ENCODE data around the gene ARAP2. TPM values are rescaled to one million over a fixed set of nuclear protein-coding genes. Genes with fewer than 3 reads are reported as not detected.

ARAP2 gene
- total RNA-seq, 6 experiments from 2014 or later = 6.4 to 15.4 (median 10.2) TPM

DNA sequence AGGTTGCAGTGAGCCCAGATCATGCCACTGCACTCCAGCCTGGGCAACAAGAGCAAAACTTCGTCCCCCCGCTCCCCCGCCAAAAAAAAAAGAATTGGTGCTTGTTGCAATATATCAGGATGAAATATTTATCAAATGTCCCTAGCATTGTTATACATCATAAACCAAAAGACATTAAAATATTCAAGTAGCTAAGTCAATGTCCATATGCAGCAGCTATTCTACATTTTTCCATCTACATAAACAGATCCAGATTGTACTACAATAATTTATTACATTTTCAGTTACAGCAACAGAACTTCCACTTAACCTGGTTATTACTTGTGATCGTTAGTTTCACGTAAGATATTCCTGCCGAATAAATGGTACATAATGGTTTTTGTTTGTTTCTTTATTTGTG lies 64.1 kb downstream of the ARAP2 start:
- ATAC-seq (no peak), DNase-seq (no peak)
- no peak overlapping the region for H3K27ac ChIP-seq
- WGBS (ENCODE audit: insufficient coverage, low coverage, low lambda C conversion rate, missing lambda C conversion rate) = 93% methylated on average over 4 of the region's 6 CpGs
- peaks cover 0 to 9% (median 0%) of the 10 kb centered on the region in 4 donors for H3K36me3 ChIP-seq
- no peaks in the 10 kb centered on the region for H3K27me3 ChIP-seq
- H3K4me1 ChIP-seq = no peaks in the 10 kb centered on the region
- H3K4me3 ChIP-seq = no peak overlapping the region
- H3K9me3 ChIP-seq = no peaks in the 10 kb centered on the region
- intact Hi-C loops (cut with DNase I) = no loop called here
- TF ChIP-seq POLR2A (IDR thresholded peaks at IDR 0.05) = no peak
- TF ChIP-seq, protein P1, sequence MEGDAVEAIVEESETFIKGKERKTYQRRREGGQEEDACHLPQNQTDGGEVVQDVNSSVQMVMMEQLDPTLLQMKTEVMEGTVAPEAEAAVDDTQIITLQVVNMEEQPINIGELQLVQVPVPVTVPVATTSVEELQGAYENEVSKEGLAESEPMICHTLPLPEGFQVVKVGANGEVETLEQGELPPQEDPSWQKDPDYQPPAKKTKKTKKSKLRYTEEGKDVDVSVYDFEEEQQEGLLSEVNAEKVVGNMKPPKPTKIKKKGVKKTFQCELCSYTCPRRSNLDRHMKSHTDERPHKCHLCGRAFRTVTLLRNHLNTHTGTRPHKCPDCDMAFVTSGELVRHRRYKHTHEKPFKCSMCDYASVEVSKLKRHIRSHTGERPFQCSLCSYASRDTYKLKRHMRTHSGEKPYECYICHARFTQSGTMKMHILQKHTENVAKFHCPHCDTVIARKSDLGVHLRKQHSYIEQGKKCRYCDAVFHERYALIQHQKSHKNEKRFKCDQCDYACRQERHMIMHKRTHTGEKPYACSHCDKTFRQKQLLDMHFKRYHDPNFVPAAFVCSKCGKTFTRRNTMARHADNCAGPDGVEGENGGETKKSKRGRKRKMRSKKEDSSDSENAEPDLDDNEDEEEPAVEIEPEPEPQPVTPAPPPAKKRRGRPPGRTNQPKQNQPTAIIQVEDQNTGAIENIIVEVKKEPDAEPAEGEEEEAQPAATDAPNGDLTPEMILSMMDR (IDR thresholded peaks at IDR 0.05) = no peak

DNA sequence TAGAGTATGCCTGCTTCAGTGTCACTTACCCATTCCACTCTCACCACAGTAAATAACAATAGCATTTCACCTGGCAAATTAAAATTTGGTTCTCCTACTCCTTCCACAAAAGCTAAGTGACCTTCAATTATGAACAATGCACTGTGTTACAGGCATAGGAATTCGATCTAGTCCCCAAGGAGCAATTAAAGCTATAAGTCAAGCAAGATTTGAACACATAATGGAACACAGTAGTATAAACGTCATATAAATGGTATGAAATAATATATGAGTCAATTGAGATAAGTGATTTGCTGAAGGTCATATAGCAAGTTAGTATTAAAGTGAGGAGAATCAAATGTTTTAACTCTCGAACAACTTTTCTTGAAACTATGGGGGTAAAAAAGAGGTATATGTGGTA lies 65.8 kb downstream of the ARAP2 start:
- WGBS (ENCODE audit: insufficient coverage, low coverage, low lambda C conversion rate, missing lambda C conversion rate) = 92% methylated on average over 3 of the region's 3 CpGs
- TF ChIP-seq POLR2A (IDR thresholded peaks at IDR 0.05) = no peak
- TF ChIP-seq, protein P1 (IDR thresholded peaks at IDR 0.05) = no peak
- ATAC-seq = no peak
- intact Hi-C loops (cut with DNase I) = no loop called here
- no peak overlapping the region for H3K27ac ChIP-seq
- no peaks in the 10 kb centered on the region for H3K27me3 ChIP-seq
- no peaks in the 10 kb centered on the region for H3K9me3 ChIP-seq
- H3K4me3 ChIP-seq = no peak overlapping the region
- H3K36me3 ChIP-seq = peaks cover 0 to 4% (median 0%) of the 10 kb centered on the region in 4 donors
- DNase-seq = no peak
- H3K4me1 ChIP-seq = no peaks in the 10 kb centered on the region

DNA sequence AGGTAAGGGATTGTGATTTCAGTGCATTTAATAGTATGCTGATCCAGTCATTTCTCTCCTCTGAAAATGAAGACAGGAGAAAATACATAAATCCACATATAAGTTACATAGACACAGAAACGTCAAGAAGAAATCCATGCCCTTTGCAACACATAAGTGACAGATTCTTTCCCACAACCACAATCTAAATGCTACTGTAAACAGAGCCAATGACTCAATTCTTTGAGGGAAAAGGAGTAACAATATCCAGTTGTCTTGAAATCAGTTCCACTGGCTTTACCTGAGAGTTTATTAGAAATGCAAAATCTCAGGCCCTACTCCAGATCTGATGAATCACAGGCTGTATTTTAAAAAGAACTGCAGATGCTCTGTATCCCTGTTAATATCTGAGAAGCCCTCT lies 66.4 kb downstream of the ARAP2 start:
- no peak overlapping the region for H3K27ac ChIP-seq
- 70% methylated on average over 1 of the region's 1 CpG for WGBS (ENCODE audit: insufficient coverage, low coverage, low lambda C conversion rate, missing lambda C conversion rate)
- intact Hi-C loops (cut with DNase I) = no loop called here
- ATAC-seq (no peak), DNase-seq (no peak)
- no peak for TF ChIP-seq POLR2A (IDR thresholded peaks at IDR 0.05)
- TF ChIP-seq, protein P1 (IDR thresholded peaks at IDR 0.05) = no peak
- H3K36me3 ChIP-seq = peaks cover 0 to 4% (median 0%) of the 10 kb centered on the region in 4 donors
- no peaks in the 10 kb centered on the region for H3K9me3 ChIP-seq
- H3K27me3 ChIP-seq = no peaks in the 10 kb centered on the region
- no peak overlapping the region for H3K4me3 ChIP-seq
- H3K4me1 ChIP-seq = no peaks in the 10 kb centered on the region

DNA sequence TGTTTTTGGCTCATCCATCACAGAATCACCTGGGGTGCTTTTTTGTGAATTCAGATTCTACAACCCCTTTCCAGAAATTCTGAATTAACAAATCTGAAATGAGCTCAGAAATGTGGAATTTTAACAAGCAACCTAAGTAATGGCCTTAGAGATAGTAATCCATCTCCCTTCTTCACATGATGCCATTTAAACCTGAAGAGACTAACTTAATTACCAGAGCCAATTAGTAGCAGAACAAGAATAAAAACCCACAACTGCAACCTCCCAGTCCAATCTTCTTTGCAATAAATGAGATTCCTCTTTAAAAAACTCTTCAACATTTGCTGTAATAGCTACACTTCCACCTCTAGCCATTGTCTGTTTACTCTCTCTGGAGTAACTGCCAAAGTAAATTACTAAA lies 69.7 kb downstream of the ARAP2 start:
- peaks cover 0 to 4% (median 0%) of the 10 kb centered on the region in 4 donors for H3K36me3 ChIP-seq
- no peaks in the 10 kb centered on the region for H3K4me1 ChIP-seq
- no peak for TF ChIP-seq POLR2A (IDR thresholded peaks at IDR 0.05)
- TF ChIP-seq, protein P1 (IDR thresholded peaks at IDR 0.05) = no peak
- no peak for DNase-seq
- no peak overlapping the region for H3K27ac ChIP-seq
- H3K4me3 ChIP-seq = no peak overlapping the region
- H3K9me3 ChIP-seq = no peaks in the 10 kb centered on the region
- ATAC-seq = no peak
- intact Hi-C loops (cut with DNase I) = no loop called here
- H3K27me3 ChIP-seq = no peaks in the 10 kb centered on the region

DNA sequence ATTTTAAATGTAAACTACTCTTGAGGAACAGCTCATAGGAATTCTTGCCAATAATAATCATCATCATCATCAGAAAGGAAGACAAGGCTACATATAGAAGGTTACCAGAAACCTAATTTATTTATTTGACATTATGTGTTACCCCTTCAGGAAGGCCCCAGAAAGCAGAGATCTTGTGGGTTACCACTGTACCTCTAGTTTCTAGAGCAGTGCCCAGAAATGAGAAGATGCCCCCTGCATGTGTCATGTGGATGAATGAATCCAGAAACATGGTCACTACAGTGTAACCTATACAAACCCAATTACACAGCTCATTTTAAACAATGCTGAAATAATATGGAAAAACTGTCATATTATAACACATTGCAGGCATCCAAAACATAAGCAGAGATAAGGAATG lies 70.4 kb downstream of the ARAP2 start:
- Histone ChIP-seq H3K27me3 (no peaks in the 10 kb centered on the region), H3K27ac (no peak overlapping the region), H3K4me1 (no peaks in the 10 kb centered on the region), H3K4me3 (no peak overlapping the region), H3K9me3 (no peaks in the 10 kb centered on the region), H3K36me3 (peaks cover 0 to 4% (median 0%) of the 10 kb centered on the region in 4 donors)
- ATAC-seq (no peak), DNase-seq (no peak)
- intact Hi-C loops (cut with DNase I) = no loop called here
- TF ChIP-seq POLR2A (IDR thresholded peaks at IDR 0.05) = no peak
- TF ChIP-seq, protein P1 (IDR thresholded peaks at IDR 0.05) = no peak
